MCF 10A (cell line): ENCODE data around the gene SLC44A5. TPM values are rescaled to one million over a fixed set of nuclear protein-coding genes. Genes with fewer than 3 reads are reported as not detected.

Source experiments
- BruUV-seq: library from RNA; stranded (reverse); fragments of 400-500 nt; replicated peaks from 2 replicates; lab custom pipeline; 2021; lab: Mats Ljungman, UMichigan
- CTCF ChIA-PET: fragments of 300-600 bp; sonication (Branson Sonifier 250); formaldehyde crosslinking; extraction: SDS; loops from one replicate; lab custom pipeline; 2021; ENCODE audit warnings: antibody characterized with exemption, inconsistent platforms; lab: Yijun Ruan, JAX
- POLR2A ChIA-PET: fragments of 300-600, 350-650 bp; sonication (Branson Sonifier 250); formaldehyde crosslinking; extraction: SDS; loops from one replicate; lab custom pipeline; 2020; ENCODE audit warnings: antibody characterized with exemption, inconsistent platforms; lab: Yijun Ruan, JAX
- DNase-seq: peaks from one replicate; pipeline ENCODE4 v3.0.0-alpha.2; 2018; ENCODE audit not compliant: unreplicated experiment
- H3K27ac Mint-ChIP-seq: one replicate; pipeline ENCODE4 v1.8.0; 2022; ENCODE audit warnings: mild to moderate bottlenecking, low read depth, mixed read lengths; ENCODE audit not compliant: unreplicated experiment
- H3K27me3 Mint-ChIP-seq: one replicate; pipeline ENCODE4 v1.8.0; 2022; ENCODE audit warnings: mixed read lengths; ENCODE audit not compliant: insufficient read depth, unreplicated experiment
- H3K36me3 Mint-ChIP-seq: one replicate; pipeline ENCODE4 v1.8.0; 2022; ENCODE audit warnings: mild to moderate bottlenecking, moderate library complexity, mixed read lengths; ENCODE audit not compliant: insufficient read depth, unreplicated experiment
- H3K4me1 Mint-ChIP-seq: one replicate; pipeline ENCODE4 v1.8.0; 2022; ENCODE audit warnings: mixed read lengths; ENCODE audit not compliant: insufficient read depth, unreplicated experiment
- H3K4me3 Mint-ChIP-seq: one replicate; pipeline ENCODE4 v1.8.0; 2022; ENCODE audit warnings: mild to moderate bottlenecking, moderate library complexity, mixed read lengths; ENCODE audit not compliant: unreplicated experiment
- H3K9me3 Mint-ChIP-seq: one replicate; pipeline ENCODE4 v1.8.0; 2022; ENCODE audit warnings: mixed read lengths; ENCODE audit not compliant: unreplicated experiment
- intact Hi-C: fragments of 100-400 bp; cut with micrococcal nuclease; formaldehyde crosslinking; loops from 2 replicates; pipeline ENCODE4 v1.14.1; 2022
- total RNA-seq: library from RNA; stranded (reverse); gene quantifications from 2 replicates; pipeline ENCODE4 v1.2.3, GENCODE V29; 2022
- TF ChIP-seq, protein P1 (sequence below): fragments of 200-600 bp; IDR thresholded peaks from one replicate; pipeline ENCODE4 v1.8.0; 2022; ENCODE audit warnings: antibody characterized with exemption, mild to moderate bottlenecking; ENCODE audit not compliant: unreplicated experiment

Gene SLC44A5
- total RNA-seq, 1 experiment from 2014 or later, result 14.3 TPM

DNA sequence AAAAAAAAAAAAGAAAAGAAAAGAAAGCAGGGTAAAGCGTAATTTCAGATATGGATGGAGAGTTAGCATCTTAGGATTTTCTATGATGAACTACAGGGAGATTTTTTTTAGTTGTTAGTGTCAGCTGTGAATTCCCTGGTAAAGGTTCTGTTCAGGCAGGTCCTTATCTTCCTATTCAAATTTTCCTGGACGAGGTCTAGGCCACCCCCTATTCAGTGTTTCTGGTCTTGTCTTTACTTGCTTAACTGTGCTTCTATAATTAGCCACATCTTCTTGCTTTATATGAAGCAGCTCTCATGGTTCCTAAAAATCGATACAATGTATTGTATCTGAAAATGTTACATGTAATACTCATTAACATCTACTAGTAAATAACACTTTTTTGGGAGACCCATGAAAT, 318.9 kb downstream of the SLC44A5 start:
- intact Hi-C loops, result no loop called here
- ChIA-PET POLR2A (interaction anchor here (0.9 kb wide), 1 partner anchor 10 kb away, joined by 3 read pairs; no protein-coding TSS in a partner anchor), CTCF (interaction anchor here (0.5 kb wide), 1 partner anchor 398 kb away, joined by 3 read pairs; no protein-coding TSS in a partner anchor)
- no TSS peak for BruUV-seq
- Mint-ChIP-seq H3K4me1 (no peaks in the 10 kb centered on the region), H3K27me3 (no peaks in the 10 kb centered on the region), H3K36me3 (peaks cover 25% of the 10 kb centered on the region), H3K27ac (no peak overlapping the region), H3K9me3 (no peaks in the 10 kb centered on the region), H3K4me3 (no peak overlapping the region)
- TF ChIP-seq, protein P1, sequence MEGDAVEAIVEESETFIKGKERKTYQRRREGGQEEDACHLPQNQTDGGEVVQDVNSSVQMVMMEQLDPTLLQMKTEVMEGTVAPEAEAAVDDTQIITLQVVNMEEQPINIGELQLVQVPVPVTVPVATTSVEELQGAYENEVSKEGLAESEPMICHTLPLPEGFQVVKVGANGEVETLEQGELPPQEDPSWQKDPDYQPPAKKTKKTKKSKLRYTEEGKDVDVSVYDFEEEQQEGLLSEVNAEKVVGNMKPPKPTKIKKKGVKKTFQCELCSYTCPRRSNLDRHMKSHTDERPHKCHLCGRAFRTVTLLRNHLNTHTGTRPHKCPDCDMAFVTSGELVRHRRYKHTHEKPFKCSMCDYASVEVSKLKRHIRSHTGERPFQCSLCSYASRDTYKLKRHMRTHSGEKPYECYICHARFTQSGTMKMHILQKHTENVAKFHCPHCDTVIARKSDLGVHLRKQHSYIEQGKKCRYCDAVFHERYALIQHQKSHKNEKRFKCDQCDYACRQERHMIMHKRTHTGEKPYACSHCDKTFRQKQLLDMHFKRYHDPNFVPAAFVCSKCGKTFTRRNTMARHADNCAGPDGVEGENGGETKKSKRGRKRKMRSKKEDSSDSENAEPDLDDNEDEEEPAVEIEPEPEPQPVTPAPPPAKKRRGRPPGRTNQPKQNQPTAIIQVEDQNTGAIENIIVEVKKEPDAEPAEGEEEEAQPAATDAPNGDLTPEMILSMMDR, result no peak
- DNase-seq, result no peak

DNA sequence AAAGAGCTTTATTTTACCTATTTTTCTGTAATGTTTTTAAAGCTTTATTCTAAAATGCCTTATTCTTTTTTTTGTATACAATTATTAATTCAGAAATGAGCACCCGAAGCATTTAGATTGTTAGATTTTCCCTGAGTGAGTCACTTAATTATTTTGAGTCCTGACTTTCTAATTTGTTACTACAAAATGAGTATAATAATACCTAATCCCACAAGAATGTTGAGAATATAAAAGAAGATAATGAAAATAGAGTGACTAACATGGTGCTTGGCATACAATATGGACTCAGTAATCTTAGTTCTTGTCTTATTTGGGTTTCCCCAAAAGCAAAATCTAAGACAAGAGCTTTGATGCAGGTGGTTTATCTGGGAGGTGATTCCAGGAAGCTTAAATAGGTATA, 334.5 kb downstream of the SLC44A5 start:
- H3K9me3 Mint-ChIP-seq, result no peaks in the 10 kb centered on the region
- H3K4me1 Mint-ChIP-seq, result no peaks in the 10 kb centered on the region
- intact Hi-C loops, result no loop called here
- no peak for DNase-seq
- H3K27me3 Mint-ChIP-seq, result peaks cover 22% of the 10 kb centered on the region
- BruUV-seq, result no TSS peak
- TF ChIP-seq, protein P1, result no peak
- no peak overlapping the region for H3K4me3 Mint-ChIP-seq
- no peak overlapping the region for H3K27ac Mint-ChIP-seq
- peaks cover 10% of the 10 kb centered on the region for H3K36me3 Mint-ChIP-seq
- ChIA-PET CTCF (interaction anchor here (0.9 to 6.2 kb wide), 2 partner anchors 10 to 356 kb away, joined by 4 to 57 read pairs; no protein-coding TSS in a partner anchor), POLR2A (interaction anchor here (0.7 to 1.1 kb wide), 2 partner anchors 10 kb away, joined by 3 to 4 read pairs; no protein-coding TSS in a partner anchor)

DNA sequence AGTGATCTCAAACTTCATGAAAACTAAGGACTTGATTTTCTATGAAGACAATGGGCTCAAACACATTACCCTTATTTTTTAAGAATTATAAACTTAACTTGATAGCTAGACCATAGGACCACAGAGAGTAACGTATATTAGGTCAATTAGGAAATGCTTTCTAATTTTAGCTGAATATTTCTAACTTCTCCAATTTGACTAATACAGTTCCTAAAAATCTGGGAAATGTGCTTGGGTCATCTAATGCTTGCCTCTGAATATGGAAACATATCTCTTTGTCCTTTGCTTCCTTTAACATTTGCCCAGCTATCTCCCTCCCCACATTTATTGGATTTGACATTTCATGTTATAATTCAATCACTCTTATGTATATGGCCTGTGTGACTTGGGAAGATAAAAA, 335.3 kb downstream of the SLC44A5 start:
- TF ChIP-seq, protein P1, result no peak
- no peak overlapping the region for H3K27ac Mint-ChIP-seq
- ChIA-PET CTCF (interaction anchor here (0.6 to 6.2 kb wide), 3 partner anchors 10 to 484 kb away, joined by 3 to 57 read pairs (median 8); no protein-coding TSS in a partner anchor), POLR2A (interaction anchor here (1.1 kb wide), 1 partner anchor 9 kb away, joined by 4 read pairs; no protein-coding TSS in a partner anchor)
- intact Hi-C loops, result no loop called here
- no peak overlapping the region for H3K4me3 Mint-ChIP-seq
- BruUV-seq, result no TSS peak
- H3K27me3 Mint-ChIP-seq, result peaks cover 22% of the 10 kb centered on the region
- H3K36me3 Mint-ChIP-seq, result peaks cover 10% of the 10 kb centered on the region
- no peak for DNase-seq
- no peaks in the 10 kb centered on the region for H3K4me1 Mint-ChIP-seq
- no peaks in the 10 kb centered on the region for H3K9me3 Mint-ChIP-seq

DNA sequence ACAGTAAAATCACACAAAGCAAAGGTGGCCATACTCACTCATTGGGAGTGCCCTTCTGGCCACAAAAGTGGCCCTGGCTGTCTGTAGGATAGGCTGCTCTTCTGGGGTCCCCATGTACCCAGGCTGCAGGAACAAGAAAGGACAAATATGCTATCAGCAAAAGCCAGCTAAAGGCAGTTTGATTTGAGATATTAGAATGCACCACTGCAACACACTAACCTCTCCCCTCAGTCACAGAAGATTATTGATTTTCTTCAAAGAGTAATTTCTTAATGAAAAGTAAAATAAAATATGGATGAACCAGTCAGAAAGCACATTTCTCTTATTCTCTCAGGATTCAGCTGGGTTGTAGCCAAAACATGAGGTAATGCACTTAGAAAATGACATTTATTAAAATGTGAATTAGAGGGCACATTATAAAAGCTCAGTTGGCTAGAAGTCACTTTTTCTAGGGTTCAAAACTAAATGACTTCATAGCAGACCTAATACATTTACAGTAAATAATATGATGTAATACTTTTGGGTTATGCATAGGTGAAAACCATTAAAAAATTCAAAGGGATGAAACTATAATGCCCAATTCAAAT, 335.9 kb downstream of the SLC44A5 start:
- BruUV-seq, result no TSS peak
- Mint-ChIP-seq H3K36me3 (peaks cover 10% of the 10 kb centered on the region), H3K27me3 (peaks cover 22% of the 10 kb centered on the region), H3K4me1 (no peaks in the 10 kb centered on the region), H3K9me3 (no peaks in the 10 kb centered on the region), H3K4me3 (no peak overlapping the region), H3K27ac (no peak overlapping the region)
- no peak for DNase-seq
- TF ChIP-seq, protein P1, result no peak
- ChIA-PET CTCF (interaction anchor here (0.6 to 6.2 kb wide), 4 partner anchors 9 to 483 kb away, joined by 3 to 57 read pairs (median 6); no protein-coding TSS in a partner anchor), POLR2A (interaction anchor here (2.0 kb wide), 1 partner anchor 9 kb away, joined by 4 read pairs; no protein-coding TSS in a partner anchor)
- intact Hi-C loops, result no loop called here
